Stimulated activated CD4-positive, alpha-beta T cell treated with anti-CD3 and anti-CD28 coated beads, Interleukin-2, amount 100 ng/mL, for 24 hours (primary cell): ENCODE measurements around the gene DPF3.

Experiments
- DNase-seq, 2 donors: peaks; one replicate each; pipeline ENCODE4 v3.0.0-alpha.2; 2020

DPF3 gene

DNA sequence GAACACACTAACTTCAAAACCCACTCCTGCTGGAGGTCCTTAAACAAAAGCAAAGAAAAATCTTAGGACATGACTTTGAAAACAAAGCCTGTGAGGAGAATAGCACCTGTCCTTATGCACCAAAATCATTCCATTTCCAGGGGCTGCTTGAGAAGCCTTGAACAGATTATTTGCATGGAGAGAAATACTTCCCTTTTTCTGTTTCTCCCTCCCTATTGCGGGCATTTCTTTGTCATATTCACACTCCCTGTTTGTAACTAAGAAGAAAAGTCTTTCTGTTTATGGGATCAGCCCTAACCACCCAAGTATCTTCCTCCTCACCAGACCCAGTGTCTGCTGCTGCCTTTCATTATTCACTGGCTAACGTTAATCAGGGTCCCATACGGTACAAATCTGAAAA is 218.8 kb downstream of the DPF3 start:
- no peak for DNase-seq

DNA sequence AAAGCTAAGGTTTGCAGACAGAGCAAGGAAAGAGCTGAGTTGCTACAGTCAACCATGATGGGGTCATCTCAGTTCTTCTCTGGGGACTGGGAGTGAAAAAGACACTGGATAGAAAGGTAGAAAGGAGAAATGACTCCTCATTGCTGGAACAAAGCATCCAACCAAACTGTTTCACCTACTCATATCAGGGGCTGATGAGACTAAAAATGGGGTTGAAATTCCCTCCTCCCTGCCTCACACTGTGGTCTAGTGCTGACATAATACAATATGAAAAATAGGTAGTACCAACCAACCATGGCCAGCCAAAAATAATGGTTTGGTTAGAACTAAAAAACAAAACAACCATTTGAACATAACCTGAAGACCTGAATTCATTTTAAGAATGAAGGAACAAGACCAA is 220.7 kb downstream of the DPF3 start:
- DNase-seq: no peak

DNA sequence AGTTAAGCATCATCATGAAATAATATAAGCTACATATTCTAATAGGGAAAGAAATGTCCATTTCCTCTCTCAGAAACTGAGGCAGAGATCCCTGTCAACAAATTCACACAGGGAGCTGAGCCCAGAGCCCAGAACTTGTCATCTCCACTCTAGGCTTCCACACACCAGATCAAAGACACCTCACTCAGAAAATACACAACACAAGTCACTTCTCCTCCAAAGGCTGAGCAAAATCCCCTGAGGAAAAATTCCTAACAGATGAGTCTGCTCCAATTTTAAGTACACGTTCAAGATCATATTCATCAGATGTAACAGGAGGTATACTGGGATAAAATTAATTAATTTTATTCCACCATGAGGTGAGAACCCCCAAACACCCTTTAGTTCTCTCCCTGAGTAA is 227.3 kb downstream of the DPF3 start:
- DNase-seq: no peak

DNA sequence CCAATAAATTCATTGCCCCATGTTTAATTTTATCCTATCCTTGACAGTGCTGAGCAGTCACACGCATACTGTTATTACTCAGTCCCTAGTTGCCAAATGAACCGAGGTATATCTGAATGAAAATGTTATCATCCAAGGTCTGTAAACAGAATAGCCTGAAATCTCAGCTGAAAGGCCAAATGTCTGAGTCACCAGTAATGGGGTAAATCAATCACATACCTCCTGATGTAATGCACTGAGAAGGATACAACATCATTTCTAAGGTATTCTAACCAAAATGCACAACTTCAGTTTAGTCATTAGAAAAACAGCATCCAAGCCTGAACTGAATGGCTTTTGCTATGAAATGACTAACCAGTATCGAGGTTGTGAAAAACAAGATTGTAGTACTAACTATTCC is 228.6 kb downstream of the DPF3 start:
- DNase-seq: no peak

DNA sequence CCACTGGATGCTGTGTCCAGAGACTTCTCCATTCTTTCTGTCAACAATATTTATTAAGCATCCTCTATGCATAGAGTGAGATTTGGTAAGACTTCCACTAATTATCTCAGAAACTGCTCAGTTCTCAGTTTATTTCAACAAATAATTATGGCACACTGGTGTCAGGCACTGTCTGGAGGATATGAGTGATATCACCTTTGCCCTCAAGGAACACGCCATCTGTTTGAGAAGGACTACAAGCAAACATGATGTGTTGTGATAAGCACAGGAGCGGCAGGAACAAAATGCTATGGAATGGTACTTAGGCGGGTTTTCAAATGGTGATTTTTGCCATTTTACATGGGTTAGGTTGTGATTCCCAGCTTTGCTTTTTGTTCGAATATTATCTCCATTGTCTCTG is 229.2 kb downstream of the DPF3 start:
- DNase-seq: no peak

DNA sequence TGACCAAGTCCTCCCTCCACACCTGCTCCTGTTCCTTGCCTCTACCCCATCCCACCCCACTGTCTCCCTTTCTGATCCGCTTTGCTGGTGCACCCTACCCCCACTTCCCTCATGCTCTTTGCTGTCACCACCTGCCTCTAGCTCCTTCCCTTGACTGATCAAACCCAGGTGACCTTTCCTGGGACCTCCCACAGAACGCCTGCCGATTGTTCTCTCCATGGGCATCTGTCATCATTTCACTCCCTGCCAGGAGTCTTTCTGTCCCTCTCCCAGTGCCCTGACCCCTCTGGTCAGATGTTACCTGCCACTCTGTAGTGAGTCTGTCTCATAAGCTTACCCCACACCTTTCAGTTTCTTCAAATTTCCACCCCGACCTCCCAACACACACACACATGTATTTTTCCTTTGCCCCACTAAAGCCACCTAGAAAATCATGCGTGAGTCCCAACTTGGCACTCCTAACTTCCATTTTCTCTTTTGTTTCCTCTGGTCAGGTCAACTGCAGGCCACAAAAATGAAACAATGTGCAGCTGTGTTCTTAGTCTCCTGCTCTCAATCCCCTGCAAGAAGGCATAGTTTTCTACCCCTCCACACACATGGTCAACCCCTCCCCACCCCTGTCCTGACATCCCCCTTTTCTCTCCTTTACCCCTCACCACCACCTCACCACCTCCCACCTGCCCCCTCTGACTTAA is 229.8 kb downstream of the DPF3 start:
- DNase-seq: no peak

DNA sequence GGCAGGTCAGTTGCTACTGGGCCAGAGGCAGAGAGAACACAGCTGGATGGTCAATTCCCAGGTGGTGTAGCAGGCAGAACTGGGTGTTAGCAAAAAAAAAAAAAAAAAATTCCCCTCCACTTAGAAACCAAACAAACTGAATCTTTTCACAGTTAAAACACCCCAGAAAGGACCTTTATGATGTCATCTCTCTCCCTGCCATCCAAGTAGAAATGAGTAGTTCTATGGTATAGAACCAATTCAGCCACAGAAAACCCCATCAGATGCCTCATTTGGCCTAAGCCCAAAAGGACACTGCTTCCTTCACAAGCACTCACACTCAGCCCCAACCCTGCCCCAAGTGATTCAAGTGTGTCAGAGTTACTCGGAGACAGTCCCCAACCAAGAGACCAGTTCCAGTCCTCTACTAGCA is 230.8 kb downstream of the DPF3 start:
- no peak for DNase-seq

DNA sequence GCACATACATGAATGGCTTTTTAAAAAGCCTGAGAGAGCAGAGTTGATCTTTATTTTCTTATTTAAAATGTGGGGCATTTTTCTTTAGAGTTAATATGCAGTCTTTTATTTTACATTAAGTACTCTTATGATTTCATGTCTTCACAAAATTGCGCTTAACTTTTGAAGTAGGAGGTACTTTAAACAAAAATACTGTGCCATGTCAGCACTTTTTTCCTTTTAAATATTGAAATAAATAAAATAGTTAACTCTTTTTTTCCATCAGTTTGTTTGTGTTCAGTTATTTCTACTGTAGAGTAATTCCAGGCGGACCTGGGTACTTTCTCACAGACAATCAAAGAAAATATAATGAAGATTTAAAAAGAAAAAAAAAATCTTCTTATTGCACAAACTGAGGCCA is 231.7 kb downstream of the DPF3 start:
- DNase-seq: no peak

DNA sequence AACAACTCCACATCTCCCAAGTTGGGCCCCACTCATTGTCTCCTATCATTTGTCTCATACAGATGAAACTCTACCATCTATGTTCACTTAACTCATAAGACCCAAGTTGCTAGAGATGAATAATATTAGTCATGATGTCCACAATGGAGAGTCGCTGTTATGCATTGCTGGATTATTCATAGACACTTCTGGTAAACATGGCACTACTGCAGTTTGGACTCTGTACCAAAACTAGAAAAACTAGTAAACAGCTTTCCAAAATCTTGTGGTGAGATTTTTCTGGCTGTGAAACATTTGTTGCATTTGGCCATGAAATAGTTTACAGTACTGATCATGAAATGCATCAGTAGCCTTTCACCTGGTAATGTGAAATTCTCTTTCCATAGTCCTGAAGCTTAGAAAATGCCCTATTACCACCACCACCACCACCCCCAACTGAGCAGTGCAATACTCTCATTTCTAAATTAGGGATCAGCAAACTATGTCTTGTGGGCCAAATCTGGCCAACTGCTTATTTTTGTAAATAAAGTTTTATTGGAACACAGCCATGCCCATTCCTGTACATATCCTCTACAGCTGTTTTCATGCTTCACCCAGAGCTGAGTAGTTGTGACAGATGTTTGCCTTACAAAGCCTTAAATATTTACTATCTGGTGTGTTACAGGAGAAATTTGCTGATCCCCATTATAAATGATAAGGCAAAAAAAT is 236.5 kb downstream of the DPF3 start:
- DNase-seq: no peak

DNA sequence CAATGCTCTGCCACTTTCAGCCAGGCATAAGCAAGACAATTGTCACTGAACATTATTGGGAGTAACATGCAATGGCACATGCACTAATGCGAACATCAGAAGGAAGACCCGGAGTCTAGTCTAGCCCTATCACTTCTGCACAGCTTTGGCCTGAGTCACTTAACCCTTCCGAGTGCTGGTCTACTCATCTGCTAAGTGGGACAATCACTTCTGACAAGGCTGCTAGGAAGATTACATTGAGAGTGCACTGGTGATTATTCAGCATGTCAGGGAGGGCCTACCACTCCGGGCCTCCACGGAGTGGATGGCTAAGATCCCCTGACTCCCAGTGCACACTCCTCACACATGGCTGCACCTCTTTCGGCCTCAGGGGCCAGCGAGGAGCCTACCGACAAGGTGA is 240.9 kb downstream of the DPF3 start:
- no peak for DNase-seq

DNA sequence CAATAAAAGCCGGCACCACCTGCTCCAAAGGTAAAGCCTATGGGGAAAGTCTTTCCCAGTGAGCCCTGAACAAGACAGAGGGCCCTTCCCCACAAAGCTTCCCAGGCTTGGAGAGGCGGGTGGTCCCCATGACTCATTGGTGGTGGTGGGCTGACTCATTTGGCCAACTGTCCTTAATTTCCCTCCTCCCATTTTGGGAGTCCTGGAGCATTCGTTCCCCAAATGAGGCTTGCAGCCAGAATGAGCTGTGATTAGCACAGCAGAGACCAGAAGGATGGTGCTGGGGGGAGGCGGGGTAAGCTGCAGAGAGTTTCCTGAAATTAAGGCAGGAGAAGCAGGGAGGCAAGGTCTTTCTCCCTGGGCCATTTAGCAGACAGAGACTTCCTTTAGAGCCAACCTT is 241.7 kb downstream of the DPF3 start:
- no peak for DNase-seq

DNA sequence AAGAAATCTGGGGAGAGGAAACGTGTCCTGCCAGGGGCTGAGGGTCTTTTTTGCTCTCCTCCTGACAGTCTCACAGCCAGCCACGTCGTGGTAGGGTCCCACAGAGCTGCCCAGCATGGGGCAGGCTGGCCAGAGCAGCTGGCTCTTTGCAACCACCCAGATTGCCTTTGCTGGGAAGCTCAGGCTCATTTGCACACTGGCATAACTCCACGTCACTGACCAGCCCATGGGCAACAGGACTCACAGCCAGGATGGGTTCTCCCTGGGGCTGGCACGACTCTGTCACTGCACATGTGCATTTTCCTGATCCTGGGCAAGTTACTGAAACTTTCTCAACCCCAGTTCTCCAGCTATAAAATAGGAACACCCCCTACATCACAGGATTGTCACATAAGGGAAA is 242.2 kb downstream of the DPF3 start:
- no peak for DNase-seq

DNA sequence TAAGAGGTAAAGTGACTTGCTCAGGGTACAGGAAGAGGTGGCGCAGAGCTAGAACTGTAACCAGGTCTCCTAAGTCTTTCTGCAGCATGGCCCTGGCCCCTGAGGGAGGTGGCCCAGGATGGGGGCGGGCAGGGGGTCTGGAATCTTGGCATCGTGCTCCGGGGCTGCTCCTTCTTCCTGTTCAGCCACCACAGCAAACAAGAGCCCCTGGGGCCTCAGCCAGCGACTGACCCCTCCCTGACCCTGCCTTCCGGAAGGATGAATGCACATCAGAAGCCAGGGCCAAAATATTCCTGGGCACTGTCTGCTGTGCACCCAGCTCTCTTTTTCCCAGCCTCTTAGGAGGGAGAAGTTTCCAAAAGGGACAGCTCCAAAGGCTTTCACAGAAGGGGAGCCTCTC is 242.8 kb downstream of the DPF3 start:
- no peak for DNase-seq

DNA sequence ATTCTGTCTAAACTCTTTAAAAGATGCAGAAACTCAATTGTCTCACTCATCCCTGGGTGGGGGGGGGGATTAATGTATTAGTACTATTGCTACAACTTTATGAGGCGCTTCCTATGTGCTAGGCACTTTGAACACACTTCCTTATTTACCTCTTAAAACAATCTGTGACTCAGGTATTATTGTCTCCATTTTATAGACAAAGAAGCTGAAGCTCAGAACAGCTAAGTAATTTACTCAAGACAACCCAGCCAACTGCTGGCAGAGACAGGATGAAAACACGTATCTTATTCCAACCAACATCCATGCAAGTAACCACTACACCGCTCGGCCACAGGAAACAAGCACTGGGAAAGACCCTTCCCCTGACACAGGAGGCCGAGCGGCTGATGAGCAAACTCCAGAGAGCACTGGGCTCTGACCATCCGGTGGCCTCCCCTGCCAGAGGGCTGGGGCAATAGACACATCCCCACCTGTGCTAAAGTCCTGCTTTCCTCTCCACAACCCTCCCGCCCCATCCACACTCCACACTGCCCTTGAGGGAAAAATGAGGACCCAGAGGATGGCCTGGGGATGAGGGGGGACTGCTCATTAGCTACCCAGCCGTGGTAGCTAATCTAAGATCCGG is 244.2 kb downstream of the DPF3 start:
- no peak for DNase-seq

DNA sequence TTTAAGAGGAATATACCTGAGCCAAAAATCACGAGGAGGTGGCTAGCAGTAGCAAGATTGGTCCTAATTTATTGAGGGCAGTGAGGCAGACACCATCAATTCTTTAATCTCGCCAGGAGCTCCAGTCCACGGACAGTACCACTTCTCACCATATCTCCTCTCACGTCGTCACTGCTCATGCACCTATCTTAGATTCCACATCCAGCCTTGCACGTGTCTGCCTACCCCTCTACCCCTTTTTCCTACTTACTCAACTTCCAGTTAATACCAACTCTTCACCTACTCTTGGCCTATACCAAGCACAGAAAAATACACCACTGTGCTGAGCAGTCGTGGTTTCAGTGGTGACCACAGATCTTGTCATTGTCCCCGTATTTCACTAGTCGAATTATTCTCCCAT is 246.1 kb downstream of the DPF3 start:
- no peak for DNase-seq

DNA sequence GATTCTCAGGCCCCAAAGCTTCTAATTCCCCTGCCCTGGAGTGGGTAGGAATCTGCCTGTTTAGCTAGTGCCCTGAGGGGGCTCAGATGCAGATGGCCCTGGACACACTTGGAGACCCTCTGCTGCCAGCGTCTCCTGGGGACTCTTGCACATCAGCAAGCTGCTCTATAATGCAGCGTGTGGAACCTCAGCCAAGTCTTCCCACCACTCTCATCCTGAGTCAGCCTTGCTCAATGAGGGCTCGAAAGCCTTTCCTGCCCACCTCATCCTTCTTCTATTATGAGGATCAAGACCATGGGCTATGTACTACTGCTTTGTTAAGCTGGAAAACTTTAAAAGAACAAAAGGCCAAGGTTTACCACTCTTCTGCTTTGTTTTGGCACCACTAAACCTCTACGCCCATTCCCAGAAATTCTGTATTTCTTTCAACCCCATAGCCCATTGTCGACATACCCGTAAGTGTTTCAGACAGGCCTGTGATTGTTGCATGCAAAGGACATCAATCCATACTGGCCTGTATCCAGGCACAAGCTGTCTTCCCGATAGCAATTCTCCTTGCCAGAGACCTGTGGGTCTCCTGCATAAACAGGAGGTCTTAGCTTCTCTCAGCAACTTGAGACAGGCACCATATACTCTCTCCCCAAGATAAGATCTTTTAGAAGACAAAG is 246.9 kb downstream of the DPF3 start:
- DNase-seq: no peak

DNA sequence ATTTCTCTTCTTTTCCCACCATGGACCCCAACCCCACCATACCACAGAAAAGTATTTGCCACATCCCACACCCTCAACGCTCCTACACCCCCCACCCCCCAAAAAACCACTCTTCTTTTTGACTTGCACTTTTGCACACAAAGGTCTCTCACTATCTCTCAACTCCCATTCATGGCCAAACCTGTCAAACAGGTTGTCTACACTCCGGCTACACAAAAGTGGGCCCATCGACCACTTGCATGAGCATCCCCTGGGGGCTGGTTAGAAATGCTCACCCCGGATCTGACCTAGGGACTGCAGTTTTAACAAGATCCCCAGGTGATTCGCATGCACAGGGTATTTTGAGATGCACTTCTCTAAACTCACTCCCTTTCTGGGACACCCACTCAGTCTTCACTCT is 248.2 kb downstream of the DPF3 start:
- no peak for DNase-seq

DNA sequence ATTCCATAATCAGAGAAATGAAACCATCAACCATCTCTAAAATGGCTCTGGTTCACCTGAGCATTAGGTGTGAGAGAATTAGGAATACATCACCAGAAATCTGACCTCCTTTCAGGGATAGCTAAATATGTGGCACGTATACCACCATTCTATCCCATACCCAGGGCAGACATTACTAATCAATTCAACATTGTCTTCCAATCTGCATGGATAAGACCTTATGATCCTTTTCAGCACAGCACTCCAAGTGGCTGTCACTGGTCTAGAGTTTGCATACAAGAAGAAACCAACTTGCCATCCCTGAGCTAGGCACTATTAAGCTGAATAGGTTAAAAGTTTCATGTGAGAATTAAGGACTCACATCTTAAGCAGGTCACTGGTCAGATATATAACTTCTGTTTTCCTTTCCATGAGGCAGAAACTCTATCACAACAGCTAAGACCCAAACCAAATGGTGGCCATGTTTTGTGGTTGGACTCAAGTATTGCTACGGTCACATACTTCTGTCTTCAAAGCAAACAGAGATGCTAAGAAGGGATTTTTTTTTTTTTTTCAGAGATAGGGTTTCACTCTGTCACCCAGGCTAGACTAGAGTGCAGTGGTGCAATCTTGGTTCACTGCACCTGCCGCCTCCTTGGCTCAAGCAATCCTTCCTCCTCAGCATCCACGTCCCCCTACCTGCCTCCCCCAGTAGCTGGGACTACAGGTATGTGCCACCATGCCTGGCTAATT is 249.0 kb downstream of the DPF3 start:
- DNase-seq: no peak

DNA sequence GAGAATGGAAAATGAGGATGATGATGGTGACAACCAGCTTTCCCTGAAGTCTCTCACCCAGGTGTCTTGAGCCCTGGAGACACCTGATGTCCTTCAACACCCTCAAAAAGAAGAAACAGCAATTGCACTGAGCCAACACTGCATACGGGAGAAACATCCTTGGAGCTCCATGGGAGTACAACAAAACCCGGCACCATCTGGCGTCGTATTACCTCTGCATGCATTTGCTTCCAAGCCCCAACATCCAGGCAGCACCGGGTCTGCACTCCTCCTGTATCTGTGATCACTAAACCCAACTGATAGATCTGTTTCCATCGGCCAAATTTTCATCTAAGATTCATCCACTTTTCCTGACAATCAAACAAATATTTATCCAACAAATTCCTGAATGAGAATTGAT is 249.9 kb downstream of the DPF3 start:
- no peak for DNase-seq

DNA sequence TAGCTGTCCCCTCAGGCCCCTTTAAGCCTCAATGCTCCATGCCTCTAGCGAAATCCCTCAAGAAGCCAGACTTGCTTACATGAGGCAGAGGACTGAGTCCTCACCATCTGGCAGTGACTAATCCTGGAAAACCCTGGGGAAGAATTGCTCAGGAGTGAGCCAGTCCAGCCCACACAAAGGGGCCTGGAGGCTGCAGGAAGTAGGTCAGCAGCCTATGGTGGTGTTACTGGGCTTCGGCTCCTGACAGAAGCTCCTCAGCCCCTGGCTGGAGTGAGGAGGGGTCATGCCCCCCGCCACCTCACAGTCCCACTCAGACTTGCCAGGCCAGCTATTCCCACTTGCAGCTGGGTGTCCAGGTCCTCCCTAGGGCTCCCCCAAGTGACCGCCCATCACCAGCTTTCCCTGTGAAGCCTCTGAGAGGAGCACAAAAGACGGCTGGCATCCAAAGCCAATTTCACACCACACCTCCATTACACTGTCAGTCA is 250.5 kb downstream of the DPF3 start:
- DNase-seq: no peak

DNA sequence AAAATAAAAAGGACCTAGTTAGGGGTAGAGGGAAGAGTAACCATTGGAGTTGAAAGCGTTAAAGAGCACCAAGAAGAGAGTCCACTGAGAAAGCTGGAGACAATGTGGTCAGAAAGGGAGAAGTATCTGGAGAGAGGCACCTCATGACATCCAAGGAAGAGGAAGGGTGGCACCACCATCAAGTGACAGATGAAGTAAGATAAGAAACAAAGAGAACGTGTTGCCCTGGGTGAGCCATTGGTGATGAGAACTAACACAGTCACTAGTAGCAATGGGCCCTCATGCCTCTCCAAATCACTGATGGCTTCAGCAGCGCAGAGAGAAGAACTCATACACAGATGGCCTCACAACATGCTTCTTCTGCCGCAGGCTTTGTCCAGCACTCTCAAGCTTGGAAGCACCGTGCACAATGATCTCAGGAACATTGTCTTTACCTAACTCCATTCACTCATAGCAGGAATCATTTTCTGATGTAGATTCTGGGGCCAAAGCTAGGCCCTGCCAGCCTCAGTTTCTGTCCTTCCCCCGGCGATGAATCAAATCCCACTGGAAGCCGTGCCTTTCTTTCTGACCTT is 252.9 kb downstream of the DPF3 start:
- no peak for DNase-seq

DNA sequence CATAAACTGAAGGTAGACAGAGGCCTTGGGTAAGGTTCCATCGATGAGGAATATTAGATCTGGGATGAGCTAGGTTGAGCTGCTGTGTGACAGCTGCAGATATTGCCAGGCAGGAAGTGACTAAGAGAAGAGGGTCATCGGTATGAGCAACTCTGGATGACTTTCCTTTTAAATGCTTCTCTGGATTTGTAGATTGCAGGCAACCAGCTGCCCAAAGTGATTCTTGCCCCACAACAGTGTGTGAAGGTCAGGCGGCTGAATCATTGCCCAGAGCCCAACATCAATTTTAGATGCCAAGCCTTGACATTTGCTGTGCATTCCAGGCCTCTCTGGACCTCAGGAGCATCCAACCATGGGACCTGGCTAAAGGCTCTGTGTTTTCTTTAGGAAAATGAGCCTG is 255.9 kb downstream of the DPF3 start:
- no peak for DNase-seq

DNA sequence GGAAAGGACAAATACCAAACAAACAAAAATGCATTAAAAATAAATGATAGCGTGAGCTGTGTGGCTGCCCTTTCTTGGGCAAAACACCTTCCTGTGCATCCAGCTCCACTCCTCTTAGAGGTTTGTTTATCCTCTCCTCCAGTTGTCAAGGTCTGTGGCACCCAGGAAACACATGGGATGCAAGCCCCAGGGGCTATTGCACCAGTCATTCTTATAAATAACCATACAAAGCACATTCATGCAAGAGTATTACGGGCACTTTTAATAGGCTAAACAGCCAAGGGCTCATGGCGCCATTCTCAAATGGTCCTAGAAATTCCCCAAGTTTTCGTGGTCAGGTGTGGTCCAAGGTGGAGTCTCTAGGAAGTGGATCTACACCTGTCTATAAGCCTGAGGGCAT is 257.0 kb downstream of the DPF3 start:
- no peak for DNase-seq
